Stimulated activated CD4-positive, alpha-beta T cell treated with anti-CD3 and anti-CD28 coated beads, Interleukin-1b, Interleukin-23, amount 100 ng/mL, for 4 hours (primary cell): ENCODE data around the gene TOR1A.
"Not testable (repeated sequence)": the region's sequence is repeated elsewhere in the genome, so short reads cannot be mapped to it uniquely, and the experiment has no call there.

Experiments
- DNase-seq, 2 donors: peaks; one replicate each; pipeline ENCODE4 v3.0.0-alpha.2; 2020; ENCODE audit warnings: low read depth in 2 of 2

The TOR1A gene

GRCh38 chr9:129781981-129782380 is 42.0 kb downstream of the TOR1A start:
- DNase-seq: no peak

GRCh38 chr9:129781131-129781530 is 42.8 kb downstream of the TOR1A start:
- DNase-seq: no peak

GRCh38 chr9:129779560-129780190 is 44.3 kb downstream of the TOR1A start:
- DNase-seq: no peak

GRCh38 chr9:129778469-129778868 is 45.5 kb downstream of the TOR1A start:
- DNase-seq: no peak

DNA sequence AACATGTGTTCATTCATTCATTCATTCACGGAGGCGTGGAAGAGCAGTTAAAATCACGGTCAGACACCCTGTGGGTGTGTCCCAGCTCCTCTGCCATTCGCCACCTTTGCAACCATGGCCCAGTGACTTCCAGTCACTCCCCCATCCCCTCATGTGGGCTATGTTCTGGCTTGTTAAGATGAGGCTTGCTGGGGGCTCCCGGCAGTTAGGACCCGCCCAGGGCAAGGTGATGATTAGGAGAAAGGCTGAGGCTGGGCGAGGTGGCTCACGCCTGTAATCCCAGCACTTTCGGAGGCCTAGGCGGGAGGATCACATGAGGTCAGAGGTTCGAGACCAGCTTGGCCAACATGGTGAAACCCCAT is 46.2 kb downstream of the TOR1A start:
- no peak for DNase-seq

- DNase-seq: no peak
These were observed 46.8 kb downstream of the TOR1A start for GRCh38 chr9:129776938-129777768.

GRCh38 chr9:129776566-129776937 is 47.4 kb downstream of the TOR1A start:
- no peak for DNase-seq

DNA sequence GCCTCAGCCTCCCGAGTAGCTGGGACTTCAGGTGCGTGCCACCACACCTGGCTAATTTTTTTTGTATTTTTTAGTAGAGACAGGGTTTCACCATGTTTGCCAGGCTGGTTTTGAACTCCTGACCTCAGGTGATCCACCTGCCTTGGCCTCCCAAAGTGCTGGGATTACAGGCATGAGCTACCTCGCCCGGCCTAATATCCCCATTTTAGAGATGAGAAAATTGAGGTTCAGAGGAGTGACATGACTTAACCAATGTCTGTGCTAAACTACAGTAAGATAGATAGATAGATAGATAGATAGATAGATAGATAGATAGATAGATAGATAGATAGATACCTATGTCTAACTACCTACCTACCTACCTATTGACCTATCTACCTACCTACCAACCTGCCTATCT is 47.8 kb downstream of the TOR1A start:
- not testable (repeated sequence) for DNase-seq

GRCh38 chr9:129775448-129775798 is 48.5 kb downstream of the TOR1A start:
- DNase-seq: no peak

DNA sequence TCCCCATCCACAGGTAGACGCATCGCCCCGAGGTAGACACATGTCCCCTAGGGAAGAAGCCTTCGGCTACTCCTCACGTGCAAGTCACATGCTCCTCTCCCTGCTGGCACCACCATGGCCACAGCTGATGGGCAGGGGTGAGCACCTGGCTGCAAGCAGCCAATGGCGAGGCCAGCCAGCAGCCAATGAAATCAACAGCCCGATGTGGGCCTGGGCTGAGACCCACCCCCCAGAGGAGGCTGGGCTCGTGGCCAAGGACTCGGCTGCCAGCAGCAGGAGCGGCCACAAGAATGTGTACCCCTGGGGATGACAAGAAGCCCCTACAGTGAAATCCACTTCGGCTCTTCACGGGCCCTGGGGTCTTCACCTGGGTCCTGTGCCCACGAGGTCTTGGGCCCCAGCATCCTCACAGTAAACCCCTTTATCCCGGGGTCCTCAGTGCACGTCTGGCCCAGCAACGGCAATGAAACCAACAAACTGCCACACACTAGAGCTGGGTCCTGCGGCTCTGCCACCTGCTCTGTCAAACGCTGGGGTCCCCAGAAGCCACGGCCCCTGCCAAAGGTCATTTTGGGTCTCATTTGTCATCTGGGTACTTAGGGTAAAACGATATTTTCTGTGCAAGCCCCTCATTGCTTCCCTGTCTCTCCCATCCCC is 49.0 kb downstream of the TOR1A start:
- DNase-seq: no peak

DNA sequence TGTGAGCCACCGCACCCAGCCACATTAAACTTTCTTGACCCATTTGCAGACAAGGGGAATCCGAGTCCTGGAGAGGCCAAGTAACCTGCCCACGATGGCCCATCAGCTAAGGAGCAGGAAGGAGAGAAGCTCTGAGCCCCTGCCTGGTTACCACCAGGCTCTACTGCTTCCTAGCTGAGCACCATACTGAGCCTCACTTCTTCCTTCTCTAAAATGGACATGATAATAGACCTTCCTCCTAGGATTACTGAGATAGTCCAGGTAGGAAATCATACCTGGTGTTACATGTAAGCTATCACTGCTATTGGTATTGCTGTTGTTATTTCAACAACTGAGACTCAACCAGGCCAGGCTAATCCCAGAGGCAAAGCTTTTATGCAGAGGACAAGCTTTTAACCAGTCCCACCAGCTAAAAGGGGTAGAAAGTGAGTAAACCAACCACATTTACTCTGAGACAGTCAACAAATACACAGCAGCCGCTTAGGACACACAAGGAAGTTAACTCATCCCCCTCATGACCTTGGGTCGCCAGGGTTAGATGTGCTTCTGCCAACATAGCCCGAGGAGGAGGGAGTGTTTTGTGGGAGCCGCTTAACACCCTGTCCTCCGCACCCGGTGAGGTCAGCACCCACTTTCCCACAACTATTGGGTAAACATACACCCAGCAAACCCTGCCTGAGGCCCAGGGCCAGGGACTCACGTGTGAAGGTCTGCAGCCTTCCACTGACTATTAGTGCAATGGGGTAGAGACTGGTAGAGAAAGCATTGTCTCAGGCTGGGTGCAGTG is 50.5 kb downstream of the TOR1A start:
- DNase-seq: no peak

GRCh38 chr9:129770741-129771140 is 53.2 kb downstream of the TOR1A start:
- DNase-seq: no peak

GRCh38 chr9:129769669-129770068 is 54.3 kb downstream of the TOR1A start:
- DNase-seq: no peak

DNA sequence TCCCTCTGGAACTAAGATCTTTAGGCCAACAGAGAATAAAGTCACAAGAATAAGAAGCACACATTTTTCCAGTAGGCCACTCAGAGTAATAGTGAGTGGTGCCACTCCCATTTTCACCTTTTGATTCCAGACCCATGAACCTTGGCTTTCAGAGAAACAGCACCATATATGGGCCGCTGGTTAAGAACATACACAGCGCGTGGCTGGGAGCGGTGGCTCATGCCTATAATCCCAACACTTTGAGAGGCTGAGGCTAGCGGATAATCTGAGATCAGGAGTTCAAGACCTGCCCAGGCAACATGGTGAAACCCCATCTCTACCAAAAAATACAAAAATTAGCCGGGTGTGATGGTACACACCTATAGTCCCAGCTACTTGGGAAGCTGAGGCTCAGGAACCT is 55.5 kb downstream of the TOR1A start:
- no peak for DNase-seq

GRCh38 chr9:129765764-129766317 is 58.1 kb downstream of the TOR1A start:
- DNase-seq: no peak

- DNase-seq: no peak
These were observed 60.7 kb downstream of the TOR1A start for GRCh38 chr9:129762985-129763926.
